ENCODE results near the gene PRM3. TPM values are rescaled to one million over a fixed set of nuclear protein-coding genes. Genes with fewer than 3 reads are reported as not detected.

PRM3 gene
- polyA plus RNA-seq, 1 donor (not counting 4 experiments of a cell fraction or from before 2014, with no cell fraction given), result not detected

GRCh38 chr16:11272484-11272883, 945 bp downstream of the PRM3 start:
- TF ChIP-seq CTCF (optimal IDR thresholded peaks at IDR 0.05 in 1 of 3, IDR thresholded peaks at IDR 0.05 in 1 of 3, conservative IDR thresholded peaks at IDR 0.05 in 1 of 3; ENCODE audit: extremely low read depth in 1 of 3, insufficient read depth in 2 of 3, low read length in 3 of 3) (no peak), EZH2 (IDR thresholded peaks at IDR 0.05; ENCODE audit: low read length) (no peak)
- Histone ChIP-seq H3K9me1 (ENCODE audit: control insufficient read depth, extremely low read depth, insufficient read depth, low read length) (no peaks in the 10 kb centered on the region), H3K4me3 (ENCODE audit: control insufficient read depth in 2 of 3, extremely low read depth in 1 of 3, insufficient read depth in 2 of 3, low read depth in 1 of 3, low read length in 3 of 3) (no peak overlapping the region), H4K20me1 (ENCODE audit: control insufficient read depth, extremely low read depth, insufficient read depth, low read length) (no peaks in the 10 kb centered on the region), H3K27me3 (ENCODE audit: control insufficient read depth, extremely low read depth, insufficient read depth, low read length) (no peaks in the 10 kb centered on the region), H2AFZ (ENCODE audit: control insufficient read depth, low read length) (no peak overlapping the region), H3K4me2 (ENCODE audit: control insufficient read depth, extremely low read depth, insufficient read depth, low read depth, low read length) (peak overlapping the region; percentile 17), H3K9me3 (ENCODE audit: control insufficient read depth, low read depth, low read length) (no peaks in the 10 kb centered on the region), H3K79me2 (ENCODE audit: control insufficient read depth, insufficient read depth, low read length) (no peaks in the 10 kb centered on the region), H3K36me3 (ENCODE audit: control insufficient read depth in 2 of 2, extremely low read depth in 1 of 2, insufficient read depth in 2 of 2, low read length in 2 of 2) (no peaks in the 10 kb centered on the region), H3K27ac (ENCODE audit: control insufficient read depth, insufficient read depth, low read length) (no peak overlapping the region), H3K9ac (ENCODE audit: control insufficient read depth, extremely low read depth, insufficient read depth, low read length) (no peak overlapping the region), H3K4me1 (ENCODE audit: control insufficient read depth, extremely low read depth, insufficient read depth, low read length) (peaks cover 5% of the 10 kb centered on the region)
- DNase-seq (ENCODE audit: low read depth, low spot score) (no peak), FAIRE-seq (no peak)
- dilution Hi-C loops (cut with MboI; ENCODE audit: extremely low pct_ligation_motif_present, low sequenced_read_pairs), result no loop called here

- H2AFZ ChIP-seq (ENCODE audit: control insufficient read depth, low read length), result no peak overlapping the region
- dilution Hi-C loops (cut with MboI; ENCODE audit: extremely low pct_ligation_motif_present, low sequenced_read_pairs), result no loop called here
- TF ChIP-seq CTCF (optimal IDR thresholded peaks at IDR 0.05 in 1 of 3, IDR thresholded peaks at IDR 0.05 in 1 of 3, conservative IDR thresholded peaks at IDR 0.05 in 1 of 3; ENCODE audit: extremely low read depth in 1 of 3, insufficient read depth in 2 of 3, low read length in 3 of 3) (no peak), EZH2 (IDR thresholded peaks at IDR 0.05; ENCODE audit: low read length) (no peak)
- H3K27ac ChIP-seq (ENCODE audit: control insufficient read depth, insufficient read depth, low read length), result no peak overlapping the region
- H3K79me2 ChIP-seq (ENCODE audit: control insufficient read depth, insufficient read depth, low read length), result no peaks in the 10 kb centered on the region
- H3K4me2 ChIP-seq (ENCODE audit: control insufficient read depth, extremely low read depth, insufficient read depth, low read depth, low read length), result no peak overlapping the region
- FAIRE-seq (no peak), DNase-seq (ENCODE audit: low read depth, low spot score) (no peak)
- H3K4me1 ChIP-seq (ENCODE audit: control insufficient read depth, extremely low read depth, insufficient read depth, low read length), result peaks cover 5% of the 10 kb centered on the region
- H3K27me3 ChIP-seq (ENCODE audit: control insufficient read depth, extremely low read depth, insufficient read depth, low read length), result no peaks in the 10 kb centered on the region
- H3K4me3 ChIP-seq (ENCODE audit: control insufficient read depth in 2 of 3, extremely low read depth in 1 of 3, insufficient read depth in 2 of 3, low read depth in 1 of 3, low read length in 3 of 3), result no peak overlapping the region
- H3K36me3 ChIP-seq (ENCODE audit: control insufficient read depth in 2 of 2, extremely low read depth in 1 of 2, insufficient read depth in 2 of 2, low read length in 2 of 2), result no peaks in the 10 kb centered on the region
- no peaks in the 10 kb centered on the region for H3K9me1 ChIP-seq (ENCODE audit: control insufficient read depth, extremely low read depth, insufficient read depth, low read length)
- no peaks in the 10 kb centered on the region for H3K9me3 ChIP-seq (ENCODE audit: control insufficient read depth, low read depth, low read length)
- no peaks in the 10 kb centered on the region for H4K20me1 ChIP-seq (ENCODE audit: control insufficient read depth, extremely low read depth, insufficient read depth, low read length)
- no peak overlapping the region for H3K9ac ChIP-seq (ENCODE audit: control insufficient read depth, extremely low read depth, insufficient read depth, low read length)
Measured at GRCh38 chr16:11271610-11272009, 1.8 kb downstream of the PRM3 start.

All from keratinocyte (primary cell).